A549 (cell line): ENCODE measurements around the gene PDXK. TPM values are rescaled to one million over a fixed set of nuclear protein-coding genes. Genes with fewer than 3 reads are reported as not detected.

Experiments used
- ATAC-seq, 2 experiments: fragments of 200-7000 bp in 1 of 2; fragments of >200 bp in 1 of 2; cut with Nextera tagmentation in 1 of 2; cut with Tn5 transposase in 1 of 2; 3 replicates each; pipeline versions ENCODE4 v1.8.0 to v1.9.1; 2018 to 2020; ENCODE audit warnings: mild to moderate bottlenecking in 1 of 2, moderate library complexity in 1 of 2
- CTCF ChIA-PET: fragments of 300-600 bp; sonication (Branson Sonifier 250); formaldehyde crosslinking; extraction: SDS; loops from one replicate; lab custom pipeline; 2021; ENCODE audit warnings: antibody characterized with exemption, inconsistent platforms; lab: Yijun Ruan, JAX
- POLR2A ChIA-PET: fragments of 350-600 bp; formaldehyde crosslinking; extraction: SDS; loops from one replicate; lab custom pipeline; 2021; ENCODE audit warnings: antibody characterized with exemption, inconsistent platforms; lab: Yijun Ruan, JAX
- DNase-seq, 2 experiments: peaks; one replicate each; pipeline versions ENCODE4 v3.0.0 to v3.0.0-alpha.2; 2011 to 2016; ENCODE audit warnings: low read depth in 1 of 2, low spot score in 1 of 2
- FAIRE-seq: peaks from 2 replicates; lab custom pipeline; 2011; peaks lifted over from hg19 to GRCh38; lab: Jason Lieb, UNC
- H3K27ac ChIP-seq, 2 experiments: fragments of >200 bp; sonication (Bioruptor Twin); formaldehyde crosslinking; 3 replicates each; pipeline ENCODE4 v1.5.1; 2016 to 2017
- H3K4me1 ChIP-seq: fragments of >200 bp; sonication (Bioruptor Twin); formaldehyde crosslinking; 3 replicates; pipeline ENCODE4 v1.6.1; 2016
- H3K4me2 ChIP-seq: fragments of >200 bp; sonication (Bioruptor Twin); formaldehyde crosslinking; 3 replicates; pipeline ENCODE4 v1.6.1; 2016
- H3K4me3 ChIP-seq: fragments of >200 bp; sonication (Bioruptor Twin); formaldehyde crosslinking; 3 replicates; pipeline ENCODE4 v1.5.1; 2016
- H3K9me3 ChIP-seq: fragments of >200 bp; sonication (Bioruptor Twin); formaldehyde crosslinking; 3 replicates; pipeline ENCODE4 v1.6.1; 2016
- CBX2 ChIP-seq: fragments of 200-600 bp; sonication (generic); IDR thresholded peaks from 2 replicates; pipeline ENCODE4 v1.6.1; 2016; ENCODE audit warnings: low read depth, mild to moderate bottlenecking, borderline replicate concordance
- CHD4 ChIP-seq: fragments of 200-600 bp; sonication (generic); IDR thresholded peaks from 2 replicates; pipeline ENCODE4 v1.6.1; 2016; ENCODE audit warnings: antibody characterized with exemption, mild to moderate bottlenecking, borderline replicate concordance
- EHF ChIP-seq: fragments of 250-450 bp; sonication (Bioruptor Pico); IDR thresholded peaks from 2 replicates; pipeline ENCODE4 v1.5.0; 2020; ENCODE audit warnings: mild to moderate bottlenecking
- EHMT2 ChIP-seq: fragments of 200-600 bp; sonication (generic); IDR thresholded peaks from 2 replicates; pipeline ENCODE4 v1.6.1; 2016; ENCODE audit warnings: antibody characterized with exemption, low read depth, mild to moderate bottlenecking, moderate library complexity
- EP300 ChIP-seq, 2 experiments: fragments of >200 bp; sonication (Bioruptor Twin); formaldehyde crosslinking; IDR thresholded peaks; 2 replicates in 1 of 2; 3 replicates in 1 of 2; pipeline ENCODE4 v1.6.1; 2016 to 2017
- FOSB ChIP-seq: fragments of 250-450 bp; sonication (Bioruptor Pico); IDR thresholded peaks from 2 replicates; pipeline ENCODE4 v1.5.0; 2020; ENCODE audit warnings: mild to moderate bottlenecking, moderate library complexity
- FOSL2 ChIP-seq, 2 experiments: fragments of 450-650 bp in 1 of 2; fragments of >200 bp in 1 of 2; sonication (Bioruptor Twin) in 1 of 2; formaldehyde crosslinking; IDR thresholded peaks; 2 replicates each; pipeline versions ENCODE4 v1.5.0 to v1.6.1; 2016 to 2020; ENCODE audit warnings: mild to moderate bottlenecking in 1 of 2, moderate library complexity in 1 of 2
- FOXS1 ChIP-seq: fragments of 250-450 bp; sonication (Bioruptor Pico); IDR thresholded peaks from 2 replicates; pipeline ENCODE4 v1.5.0; 2020; ENCODE audit warnings: mild to moderate bottlenecking, moderate library complexity
- HOXB13 ChIP-seq: fragments of 250-450 bp; sonication (Bioruptor Pico); IDR thresholded peaks from 2 replicates; pipeline ENCODE4 v1.5.0; 2020; ENCODE audit warnings: low read depth, mild to moderate bottlenecking, moderate library complexity
- JUN ChIP-seq, 2 experiments: fragments of >200 bp; sonication (Bioruptor Twin); formaldehyde crosslinking; IDR thresholded peaks; 2 replicates in 1 of 2; 3 replicates in 1 of 2; pipeline ENCODE4 v1.6.1; 2016 to 2017
- KDM5A ChIP-seq: fragments of 200-600 bp; sonication (generic); IDR thresholded peaks from 2 replicates; pipeline ENCODE4 v1.6.1; 2016; ENCODE audit warnings: antibody characterized with exemption, mild to moderate bottlenecking
- MAZ ChIP-seq: fragments of 150-350 bp; IDR thresholded peaks from 2 replicates; pipeline ENCODE4 v1.6.1; 2014; ENCODE audit warnings: antibody characterized with exemption, low read depth, low read length, borderline replicate concordance
- NPAS2 ChIP-seq: fragments of 250-450 bp; sonication (Bioruptor Pico); IDR thresholded peaks from 2 replicates; pipeline ENCODE4 v1.8.0; 2022; ENCODE audit warnings: mild to moderate bottlenecking, moderate library complexity, borderline replicate concordance
- POLR2A ChIP-seq: IDR thresholded peaks from 2 replicates; pipeline ENCODE4 v1.6.1; 2012; ENCODE audit warnings: mild to moderate bottlenecking, low read length
- RAD21 ChIP-seq, 2 experiments: fragments of >200 bp in 1 of 2; sonication (Bioruptor Twin) in 1 of 2; formaldehyde crosslinking in 1 of 2; IDR thresholded peaks in 1 of 2; conservative IDR thresholded peaks in 1 of 2; 2 replicates in 1 of 2; 3 replicates in 1 of 2; pipeline ENCODE4 v1.6.1; 2012 to 2018; ENCODE audit warnings: inconsistent platforms in 1 of 2
- RARB ChIP-seq: fragments of 250-450 bp; sonication (Bioruptor Pico); IDR thresholded peaks from 2 replicates; pipeline ENCODE4 v1.8.0; 2021; ENCODE audit warnings: mild to moderate bottlenecking, moderate library complexity
- RNF2 ChIP-seq: fragments of 200-600 bp; sonication (generic); IDR thresholded peaks from 2 replicates; pipeline ENCODE4 v1.6.1; 2016; ENCODE audit warnings: low read depth, mild to moderate bottlenecking, antibody characterized with exemption, moderate library complexity, borderline replicate concordance
- SMC3 ChIP-seq: fragments of >200 bp; sonication (Bioruptor Twin); formaldehyde crosslinking; IDR thresholded peaks from 3 replicates; pipeline ENCODE4 v1.6.1; 2018; ENCODE audit warnings: inconsistent platforms
- TFCP2L1 ChIP-seq: fragments of 250-450 bp; sonication (Bioruptor Pico); IDR thresholded peaks from 2 replicates; pipeline ENCODE4 v1.5.0; 2021; ENCODE audit warnings: mild to moderate bottlenecking
- ZNF302 ChIP-seq: fragments of 250-450 bp; sonication (Bioruptor Pico); IDR thresholded peaks from 2 replicates; pipeline ENCODE4 v1.9.0; 2021; ENCODE audit warnings: inconsistent platforms, mild to moderate bottlenecking, moderate library complexity
- whole genome bisulfite sequencing: methylation state at CpG from one replicate; pipeline ENCODE4 v1.1.6; 2017; ENCODE audit errors: missing lambda C conversion rate; 5-methylcytosine and 5-hydroxymethylcytosine counted together
- polyA plus RNA-seq, 4 experiments: library from polyadenylated mRNA; depleted of rRNA in 3 of 4; stranded (reverse); fragments of >200 nt; fragmentation: RNase III in 1 of 4; extraction: RNeasy Plus Mini Kit Qiagen cat#74134 plus additional on column Dnase treatment in 1 of 4; gene quantifications; 2 replicates in 3 of 4; 3 replicates in 1 of 4; pipeline ENCODE4 v1.2.3, GENCODE V29; 2011 to 2017
- TF ChIP-seq, protein P1 (sequence below): fragments of 200-600 bp; sonication (generic); IDR thresholded peaks from 2 replicates; pipeline ENCODE4 v1.6.1; 2016; ENCODE audit warnings: antibody characterized with exemption, mild to moderate bottlenecking, moderate library complexity
- TF ChIP-seq, protein P2 (sequence below): IDR thresholded peaks from 2 replicates; pipeline ENCODE4 v1.6.1; 2012; ENCODE audit warnings: low read depth, borderline replicate concordance
- TF ChIP-seq, protein P3 (sequence below): fragments of >200 bp; sonication (Bioruptor Twin); formaldehyde crosslinking; IDR thresholded peaks from 3 replicates; pipeline ENCODE4 v1.6.1; 2016
- TF ChIP-seq, protein P4 (sequence below): fragments of 250-450 bp; sonication (Bioruptor Pico); IDR thresholded peaks from 2 replicates; pipeline ENCODE4 v1.5.0; 2021; ENCODE audit warnings: mild to moderate bottlenecking, moderate library complexity, borderline replicate concordance

Gene PDXK
- polyA plus RNA-seq, 2 of the 4 experiments (the other 2 are of a cell fraction): 220 to 292 TPM

DNA sequence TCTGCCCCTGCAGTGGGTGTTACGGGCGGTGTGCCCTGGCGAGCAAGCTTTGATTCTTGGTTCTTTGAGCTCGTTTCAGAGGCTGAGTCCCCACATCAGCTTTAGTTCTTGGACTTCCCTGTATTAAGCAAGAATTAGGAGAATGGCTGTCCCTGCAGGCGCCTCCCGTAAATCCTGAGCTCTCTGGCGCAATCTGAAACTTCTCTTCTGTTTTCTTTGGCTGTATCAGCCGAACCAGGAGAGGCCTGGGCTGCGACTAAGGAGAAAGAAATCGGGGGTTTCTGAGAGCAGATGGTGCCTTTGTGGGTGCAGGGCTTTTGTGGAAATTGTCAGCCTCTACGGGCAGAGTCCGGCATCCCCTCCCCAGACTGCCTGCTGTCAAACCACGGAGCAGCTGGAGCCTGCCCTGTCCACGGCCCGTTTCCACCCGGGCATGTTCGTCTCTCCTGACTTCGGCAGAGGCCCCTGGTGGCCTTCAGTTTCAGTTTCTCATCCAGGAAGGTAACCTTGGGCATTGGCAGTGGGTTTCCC, 39.2 kb downstream of the PDXK start:
- Histone ChIP-seq H3K4me2 (no peak overlapping the region), H3K4me1 (peaks cover 7% of the 10 kb centered on the region; the same call in 2 of the 3 replicates), H3K4me3 (no peak overlapping the region), H3K27ac (peak overlapping the region in 1 of 2 experiments; percentile 43; a peak in 2 of 6 replicates), H3K9me3 (no peaks in the 10 kb centered on the region)
- TF ChIP-seq RAD21 (conservative IDR thresholded peaks at IDR 0.05 in 1 of 2, IDR thresholded peaks at IDR 0.05 in 1 of 2) (no peak), MAZ (no peak), CHD4 (no peak), NPAS2 (CRISPR knock-in tag) (no peak), EHMT2 (no peak), EP300 (IDR thresholded peaks at IDR 0.05) (no peak), SMC3 (no peak), POLR2A (no peak), FOSL2 (IDR thresholded peaks at IDR 0.05) (no peak), FOSL2 (CRISPR knock-in tag; IDR thresholded peaks at IDR 0.05) (no peak), TFCP2L1 (CRISPR knock-in tag) (no peak), ZNF302 (CRISPR knock-in tag) (no peak), FOXS1 (CRISPR knock-in tag) (no peak)
- TF ChIP-seq, protein P1, sequence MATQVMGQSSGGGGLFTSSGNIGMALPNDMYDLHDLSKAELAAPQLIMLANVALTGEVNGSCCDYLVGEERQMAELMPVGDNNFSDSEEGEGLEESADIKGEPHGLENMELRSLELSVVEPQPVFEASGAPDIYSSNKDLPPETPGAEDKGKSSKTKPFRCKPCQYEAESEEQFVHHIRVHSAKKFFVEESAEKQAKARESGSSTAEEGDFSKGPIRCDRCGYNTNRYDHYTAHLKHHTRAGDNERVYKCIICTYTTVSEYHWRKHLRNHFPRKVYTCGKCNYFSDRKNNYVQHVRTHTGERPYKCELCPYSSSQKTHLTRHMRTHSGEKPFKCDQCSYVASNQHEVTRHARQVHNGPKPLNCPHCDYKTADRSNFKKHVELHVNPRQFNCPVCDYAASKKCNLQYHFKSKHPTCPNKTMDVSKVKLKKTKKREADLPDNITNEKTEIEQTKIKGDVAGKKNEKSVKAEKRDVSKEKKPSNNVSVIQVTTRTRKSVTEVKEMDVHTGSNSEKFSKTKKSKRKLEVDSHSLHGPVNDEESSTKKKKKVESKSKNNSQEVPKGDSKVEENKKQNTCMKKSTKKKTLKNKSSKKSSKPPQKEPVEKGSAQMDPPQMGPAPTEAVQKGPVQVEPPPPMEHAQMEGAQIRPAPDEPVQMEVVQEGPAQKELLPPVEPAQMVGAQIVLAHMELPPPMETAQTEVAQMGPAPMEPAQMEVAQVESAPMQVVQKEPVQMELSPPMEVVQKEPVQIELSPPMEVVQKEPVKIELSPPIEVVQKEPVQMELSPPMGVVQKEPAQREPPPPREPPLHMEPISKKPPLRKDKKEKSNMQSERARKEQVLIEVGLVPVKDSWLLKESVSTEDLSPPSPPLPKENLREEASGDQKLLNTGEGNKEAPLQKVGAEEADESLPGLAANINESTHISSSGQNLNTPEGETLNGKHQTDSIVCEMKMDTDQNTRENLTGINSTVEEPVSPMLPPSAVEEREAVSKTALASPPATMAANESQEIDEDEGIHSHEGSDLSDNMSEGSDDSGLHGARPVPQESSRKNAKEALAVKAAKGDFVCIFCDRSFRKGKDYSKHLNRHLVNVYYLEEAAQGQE: no peak
- TF ChIP-seq, protein P2, sequence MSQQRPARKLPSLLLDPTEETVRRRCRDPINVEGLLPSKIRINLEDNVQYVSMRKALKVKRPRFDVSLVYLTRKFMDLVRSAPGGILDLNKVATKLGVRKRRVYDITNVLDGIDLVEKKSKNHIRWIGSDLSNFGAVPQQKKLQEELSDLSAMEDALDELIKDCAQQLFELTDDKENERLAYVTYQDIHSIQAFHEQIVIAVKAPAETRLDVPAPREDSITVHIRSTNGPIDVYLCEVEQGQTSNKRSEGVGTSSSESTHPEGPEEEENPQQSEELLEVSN: no peak
- TF ChIP-seq, protein P3, sequence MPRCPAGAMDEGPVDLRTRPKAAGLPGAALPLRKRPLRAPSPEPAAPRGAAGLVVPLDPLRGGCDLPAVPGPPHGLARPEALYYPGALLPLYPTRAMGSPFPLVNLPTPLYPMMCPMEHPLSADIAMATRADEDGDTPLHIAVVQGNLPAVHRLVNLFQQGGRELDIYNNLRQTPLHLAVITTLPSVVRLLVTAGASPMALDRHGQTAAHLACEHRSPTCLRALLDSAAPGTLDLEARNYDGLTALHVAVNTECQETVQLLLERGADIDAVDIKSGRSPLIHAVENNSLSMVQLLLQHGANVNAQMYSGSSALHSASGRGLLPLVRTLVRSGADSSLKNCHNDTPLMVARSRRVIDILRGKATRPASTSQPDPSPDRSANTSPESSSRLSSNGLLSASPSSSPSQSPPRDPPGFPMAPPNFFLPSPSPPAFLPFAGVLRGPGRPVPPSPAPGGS: no peak
- TF ChIP-seq, protein P4, sequence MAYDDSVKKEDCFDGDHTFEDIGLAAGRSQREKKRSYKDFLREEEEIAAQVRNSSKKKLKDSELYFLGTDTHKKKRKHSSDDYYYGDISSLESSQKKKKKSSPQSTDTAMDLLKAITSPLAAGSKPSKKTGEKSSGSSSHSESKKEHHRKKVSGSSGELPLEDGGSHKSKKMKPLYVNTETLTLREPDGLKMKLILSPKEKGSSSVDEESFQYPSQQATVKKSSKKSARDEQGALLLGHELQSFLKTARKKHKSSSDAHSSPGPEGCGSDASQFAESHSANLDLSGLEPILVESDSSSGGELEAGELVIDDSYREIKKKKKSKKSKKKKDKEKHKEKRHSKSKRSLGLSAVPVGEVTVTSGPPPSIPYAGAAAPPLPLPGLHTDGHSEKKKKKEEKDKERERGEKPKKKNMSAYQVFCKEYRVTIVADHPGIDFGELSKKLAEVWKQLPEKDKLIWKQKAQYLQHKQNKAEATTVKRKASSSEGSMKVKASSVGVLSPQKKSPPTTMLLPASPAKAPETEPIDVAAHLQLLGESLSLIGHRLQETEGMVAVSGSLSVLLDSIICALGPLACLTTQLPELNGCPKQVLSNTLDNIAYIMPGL (CRISPR knock-in tag): no peak
- ATAC-seq (no peak), FAIRE-seq (no peak), DNase-seq (no peak)
- POLR2A ChIA-PET: no interaction called here
- CTCF ChIA-PET: no interaction called here
- 81% methylated on average over 18 of the region's 18 CpGs for WGBS

DNA sequence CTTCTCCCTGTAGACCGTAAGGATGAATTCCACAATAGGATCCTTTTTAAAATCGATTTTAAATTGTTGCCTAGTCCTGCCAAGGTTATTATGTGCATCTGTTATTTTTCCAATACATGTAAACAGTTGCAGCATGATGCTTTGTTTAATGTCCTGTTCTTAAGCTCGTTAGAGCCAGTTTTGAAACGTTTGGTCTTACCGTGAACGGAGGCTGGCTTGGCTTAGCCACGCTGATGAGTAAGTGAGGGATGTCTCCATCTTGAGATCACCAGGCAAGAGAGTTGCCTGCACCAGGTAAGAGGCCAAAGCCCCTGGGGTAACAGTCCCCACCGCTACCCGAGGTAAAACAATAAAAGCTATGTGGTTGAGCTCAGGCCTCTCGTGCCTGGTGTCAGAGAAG, 39.9 kb downstream of the PDXK start:
- 82% methylated on average over 10 of the region's 10 CpGs for WGBS
- FAIRE-seq (no peak), DNase-seq (no peak)
- no peaks in the 10 kb centered on the region for H3K9me3 ChIP-seq
- ChIA-PET POLR2A (no interaction called here), CTCF (interaction anchor here (0.8 kb wide), 1 partner anchor 30 kb away, joined by 3 read pairs; no protein-coding TSS in a partner anchor)
- TF ChIP-seq NPAS2 (CRISPR knock-in tag) (no peak), CBX2 (no peak), FOSB (CRISPR knock-in tag) (no peak), RARB (no peak), JUN (IDR thresholded peaks at IDR 0.05) (no peak), RNF2 (no peak), POLR2A (no peak), HOXB13 (no peak), KDM5A (no peak), EHF (CRISPR knock-in tag) (no peak)
- TF ChIP-seq, protein P2: no peak
- TF ChIP-seq, all 56 proteins: peak for 0
- Histone ChIP-seq H3K4me2 (no peak overlapping the region), H3K4me1 (peaks cover 14% of the 10 kb centered on the region), H3K27ac (no peak overlapping the region), H3K4me3 (no peak overlapping the region)
- no peak for ATAC-seq
